ENCODE measurements around the gene SSUH2. TPM values are rescaled to one million over a fixed set of nuclear protein-coding genes. Genes with fewer than 3 reads are reported as not detected.

Gene SSUH2
- total and polyA plus RNA-seq, 2 of the 13 experiments (the other 11 are each of a cell fraction or from before 2014, with no cell fraction given): 38.1 to 136 TPM

GRCh38 chr3:8647137-8647985, 2.8 kb upstream of the SSUH2 start (continued):
- TF ChIP-seq, protein P1, sequence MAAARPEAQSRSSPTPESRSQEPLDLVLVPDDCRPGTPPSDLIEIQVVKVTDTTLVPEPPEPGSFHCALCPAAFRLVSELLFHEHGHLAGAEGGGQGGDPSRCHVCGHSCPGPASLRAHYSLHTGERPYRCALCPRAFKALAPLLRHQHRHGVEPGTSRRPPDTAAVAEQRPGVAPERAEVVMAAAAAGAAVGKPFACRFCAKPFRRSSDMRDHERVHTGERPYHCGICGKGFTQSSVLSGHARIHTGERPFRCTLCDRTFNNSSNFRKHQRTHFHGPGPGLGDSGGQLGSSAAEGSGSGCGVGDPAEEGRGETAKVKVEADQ (CRISPR knock-in tag; IDR thresholded peaks at IDR 0.05; ENCODE audit: borderline replicate concordance): peak; percentile 75; the same call in 1 of the 2 replicates
- TF ChIP-seq JUNB (CRISPR knock-in tag; IDR thresholded peaks at IDR 0.05; ENCODE audit: borderline replicate concordance): no peak
- TF ChIP-seq ZKSCAN5 (CRISPR knock-in tag; IDR thresholded peaks at IDR 0.05): no peak
- peak in 1 of 2 experiments; percentile 61; a peak in 2 of 4 replicates for TF ChIP-seq EP300 (IDR thresholded peaks at IDR 0.05; ENCODE audit: low read depth in 2 of 2, low read length in 2 of 2)
- TF ChIP-seq EP300 (CRISPR knock-in tag; IDR thresholded peaks at IDR 0.05; ENCODE audit: borderline replicate concordance): no peak
- TF ChIP-seq BCL6 (CRISPR knock-in tag; IDR thresholded peaks at IDR 0.05): peak; percentile 89
- TF ChIP-seq SP1 (IDR thresholded peaks at IDR 0.05): no peak
- no peak for TF ChIP-seq SP1 (CRISPR knock-in tag; IDR thresholded peaks at IDR 0.05)
- TF ChIP-seq RAD21 (CRISPR knock-in tag; IDR thresholded peaks at IDR 0.05): no peak
- peak; percentile 77; the same call in 1 of the 2 replicates for TF ChIP-seq NCOR1 (IDR thresholded peaks at IDR 0.05; ENCODE audit: borderline replicate concordance, low read length)
- 0 out of 2 replicates have a peak, but pooled peaks have one; percentile 39 for TF ChIP-seq ZNF333 (CRISPR knock-in tag; IDR thresholded peaks at IDR 0.05; ENCODE audit: borderline replicate concordance)
- peak; percentile 53; the same call in 1 of the 2 replicates for TF ChIP-seq PRDM15 (CRISPR knock-in tag; IDR thresholded peaks at IDR 0.05)
- TF ChIP-seq GATA4 (IDR thresholded peaks at IDR 0.05; ENCODE audit: borderline replicate concordance, low read depth): no peak
- TF ChIP-seq ZBTB26 (CRISPR knock-in tag; IDR thresholded peaks at IDR 0.05; ENCODE audit: borderline replicate concordance): no peak
- TF ChIP-seq, protein P2, sequence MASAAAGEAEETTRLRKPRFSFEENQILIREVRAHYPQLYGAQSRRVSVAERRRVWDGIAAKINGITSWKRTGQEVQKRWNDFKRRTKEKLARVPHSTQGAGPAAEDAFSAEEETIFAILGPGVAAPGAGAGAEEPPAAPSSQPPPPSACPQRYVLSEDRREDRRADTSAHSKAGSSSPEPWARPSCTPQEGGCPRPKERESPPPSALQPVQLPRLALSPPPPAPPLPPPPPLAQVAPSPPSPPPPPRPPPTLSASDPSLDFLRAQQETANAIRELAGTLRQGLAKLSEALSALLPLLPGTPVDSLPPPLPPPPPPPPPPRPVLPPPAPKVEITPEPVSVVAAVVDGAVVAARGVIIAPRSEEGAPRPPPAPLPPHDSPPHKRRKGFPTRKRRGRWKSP (CRISPR knock-in tag; IDR thresholded peaks at IDR 0.05): peak; percentile 73
- TF ChIP-seq SALL1 (CRISPR knock-in tag; IDR thresholded peaks at IDR 0.05): peak; percentile 28; the same call in 1 of the 2 replicates

Measured in HepG2 (cell line).